ENCODE data around the gene DPYD. TPM values are rescaled to one million over a fixed set of nuclear protein-coding genes. Genes with fewer than 3 reads are reported as not detected.

Gene DPYD
- total RNA-seq, 2 donors from 2014 or later = 4.9 to 11.7 TPM

DNA sequence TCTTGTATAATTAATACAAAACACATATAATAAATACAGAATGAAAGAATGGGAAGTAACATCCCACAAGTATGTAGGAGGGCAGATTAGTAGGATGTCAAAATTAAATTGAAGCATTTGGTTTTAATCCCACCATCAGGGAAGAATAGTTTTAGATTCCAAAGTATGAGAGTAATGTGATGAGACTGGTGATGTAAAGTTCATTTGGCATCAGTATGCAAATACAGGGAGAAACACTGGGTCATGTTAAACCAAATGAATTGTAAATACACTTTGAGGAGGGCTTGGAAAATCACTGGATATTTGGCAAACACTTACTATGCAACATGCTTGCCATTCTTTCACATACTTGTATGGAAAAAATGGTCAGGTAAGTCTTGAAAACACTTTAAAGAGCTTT is 358.8 kb downstream of the DPYD start:
- H3K36me3 ChIP-seq = no peaks in the 10 kb centered on the region
- no peak overlapping the region for H3K27ac ChIP-seq
- no peaks in the 10 kb centered on the region for H3K9me3 ChIP-seq
- DNase-seq = no peak
- H3K4me1 ChIP-seq = no peaks in the 10 kb centered on the region
- intact Hi-C loops (cut with DNase I) = no loop called here
- TF ChIP-seq, protein P1, sequence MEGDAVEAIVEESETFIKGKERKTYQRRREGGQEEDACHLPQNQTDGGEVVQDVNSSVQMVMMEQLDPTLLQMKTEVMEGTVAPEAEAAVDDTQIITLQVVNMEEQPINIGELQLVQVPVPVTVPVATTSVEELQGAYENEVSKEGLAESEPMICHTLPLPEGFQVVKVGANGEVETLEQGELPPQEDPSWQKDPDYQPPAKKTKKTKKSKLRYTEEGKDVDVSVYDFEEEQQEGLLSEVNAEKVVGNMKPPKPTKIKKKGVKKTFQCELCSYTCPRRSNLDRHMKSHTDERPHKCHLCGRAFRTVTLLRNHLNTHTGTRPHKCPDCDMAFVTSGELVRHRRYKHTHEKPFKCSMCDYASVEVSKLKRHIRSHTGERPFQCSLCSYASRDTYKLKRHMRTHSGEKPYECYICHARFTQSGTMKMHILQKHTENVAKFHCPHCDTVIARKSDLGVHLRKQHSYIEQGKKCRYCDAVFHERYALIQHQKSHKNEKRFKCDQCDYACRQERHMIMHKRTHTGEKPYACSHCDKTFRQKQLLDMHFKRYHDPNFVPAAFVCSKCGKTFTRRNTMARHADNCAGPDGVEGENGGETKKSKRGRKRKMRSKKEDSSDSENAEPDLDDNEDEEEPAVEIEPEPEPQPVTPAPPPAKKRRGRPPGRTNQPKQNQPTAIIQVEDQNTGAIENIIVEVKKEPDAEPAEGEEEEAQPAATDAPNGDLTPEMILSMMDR (IDR thresholded peaks at IDR 0.05) = no peak
- no peak overlapping the region for H3K4me3 ChIP-seq
- no peaks in the 10 kb centered on the region for H3K27me3 ChIP-seq
- no peak overlapping the region for H3K9ac ChIP-seq (ENCODE audit: low read depth in 2 of 2, low read length in 2 of 2)

DNA sequence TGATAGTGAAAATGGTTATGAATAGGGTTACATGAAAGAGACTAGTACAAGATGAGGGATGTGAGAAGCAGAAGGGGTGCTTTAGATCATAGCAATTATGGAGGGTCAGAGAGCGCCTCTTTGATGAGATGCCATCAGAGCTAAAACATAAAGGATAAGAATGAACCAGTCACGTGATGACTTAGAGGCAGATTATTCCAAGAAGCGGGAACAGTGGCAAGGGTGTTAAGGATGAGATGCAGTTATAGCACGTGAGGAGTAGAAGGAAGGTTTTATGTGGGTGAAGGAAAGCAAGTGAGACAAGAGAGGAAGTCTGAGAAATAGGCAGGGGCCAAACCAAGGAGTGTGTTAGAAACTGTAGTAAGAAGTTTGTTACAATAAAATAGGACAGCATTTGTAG is 360.1 kb downstream of the DPYD start:
- no peak overlapping the region for H3K27ac ChIP-seq
- intact Hi-C loops (cut with DNase I) = no loop called here
- no peaks in the 10 kb centered on the region for H3K9me3 ChIP-seq
- H3K4me1 ChIP-seq = no peaks in the 10 kb centered on the region
- no peaks in the 10 kb centered on the region for H3K27me3 ChIP-seq
- DNase-seq = no peak
- H3K36me3 ChIP-seq = no peaks in the 10 kb centered on the region
- no peak overlapping the region for H3K9ac ChIP-seq (ENCODE audit: low read depth in 2 of 2, low read length in 2 of 2)
- TF ChIP-seq, protein P1 (IDR thresholded peaks at IDR 0.05) = no peak
- H3K4me3 ChIP-seq = no peak overlapping the region

DNA sequence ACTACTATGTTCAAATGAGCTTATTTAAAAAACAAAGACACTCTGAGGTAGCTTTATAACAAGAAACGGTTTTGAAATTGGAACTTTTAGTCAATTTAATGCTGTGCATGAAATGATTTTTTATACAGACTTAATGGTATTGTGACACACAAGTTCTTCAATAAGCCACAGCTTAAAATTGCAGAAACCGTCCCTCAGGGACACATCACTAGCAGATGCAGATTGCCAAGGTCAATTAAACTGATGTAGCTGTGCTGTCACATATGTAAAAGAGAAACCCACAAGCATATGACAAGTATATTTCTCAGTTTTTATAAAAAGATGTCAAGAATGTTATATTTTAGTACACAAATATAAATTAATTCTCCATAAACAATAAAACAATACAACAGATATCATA is 366.9 kb downstream of the DPYD start:
- intact Hi-C loops (cut with DNase I) = no loop called here
- Histone ChIP-seq H3K9me3 (no peaks in the 10 kb centered on the region), H3K27ac (no peak overlapping the region), H3K4me1 (no peaks in the 10 kb centered on the region), H3K4me3 (no peak overlapping the region), H3K36me3 (no peaks in the 10 kb centered on the region), H3K9ac (ENCODE audit: low read depth in 2 of 2, low read length in 2 of 2) (no peak overlapping the region), H3K27me3 (no peaks in the 10 kb centered on the region)
- no peak for DNase-seq
- TF ChIP-seq, protein P1 (IDR thresholded peaks at IDR 0.05) = no peak

DNA sequence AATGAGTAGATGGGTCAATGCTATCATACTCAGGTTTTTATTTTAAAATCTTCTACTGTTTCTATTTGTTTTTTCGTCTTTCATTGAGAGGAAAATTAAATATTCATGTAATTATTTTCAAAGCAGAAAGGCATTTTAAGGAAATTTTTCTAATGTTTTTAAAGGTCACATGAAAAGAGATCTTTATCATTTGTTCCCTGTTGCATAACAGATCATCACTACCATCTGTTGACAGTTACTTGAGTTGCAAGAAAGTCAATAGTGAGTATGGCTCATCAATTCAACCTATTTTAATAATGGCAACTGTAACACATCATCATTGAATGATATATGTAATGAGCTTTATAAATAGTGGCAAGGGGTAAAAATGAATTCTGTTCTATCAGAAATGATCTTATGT is 369.7 kb downstream of the DPYD start:
- no peaks in the 10 kb centered on the region for H3K4me1 ChIP-seq
- no peak overlapping the region for H3K27ac ChIP-seq
- TF ChIP-seq, protein P1 (IDR thresholded peaks at IDR 0.05) = no peak
- H3K36me3 ChIP-seq = no peaks in the 10 kb centered on the region
- no peak overlapping the region for H3K9ac ChIP-seq (ENCODE audit: low read depth in 2 of 2, low read length in 2 of 2)
- intact Hi-C loops (cut with DNase I) = no loop called here
- no peaks in the 10 kb centered on the region for H3K27me3 ChIP-seq
- no peaks in the 10 kb centered on the region for H3K9me3 ChIP-seq
- no peak for DNase-seq
- H3K4me3 ChIP-seq = no peak overlapping the region

- Histone ChIP-seq H3K27ac (no peak overlapping the region), H3K36me3 (no peaks in the 10 kb centered on the region)
- TF ChIP-seq, protein P1 (IDR thresholded peaks at IDR 0.05) = no peak
Measured at GRCh38 chr1:97545446-97545845, 375.4 kb downstream of the DPYD start.

More at GRCh38 chr1:97545446-97545845, 375.4 kb downstream of the DPYD start:
- intact Hi-C loops (cut with DNase I) = no loop called here
- Histone ChIP-seq H3K9ac (ENCODE audit: low read depth in 2 of 2, low read length in 2 of 2) (no peak overlapping the region), H3K27me3 (no peaks in the 10 kb centered on the region), H3K9me3 (no peaks in the 10 kb centered on the region), H3K4me3 (no peak overlapping the region), H3K4me1 (no peaks in the 10 kb centered on the region)
- DNase-seq = no peak

Measured in colonic mucosa (tissue), 4 donors.